Muscle layer of duodenum (tissue), 2 donors: ENCODE results near the gene MUC16.

ENCODE experiments used
- H3K27ac ChIP-seq: one replicate; pipeline ENCODE4 v1.7.0; 2013; ENCODE audit warnings: mild to moderate bottlenecking, low read length
- H3K27me3 ChIP-seq: one replicate; pipeline ENCODE4 v1.7.0; 2013; ENCODE audit warnings: low read depth, mild to moderate bottlenecking, control low read depth, low read length
- H3K36me3 ChIP-seq, 2 donors: one replicate each; pipeline ENCODE4 v1.7.0; 2013; ENCODE audit warnings: low read length in 2 of 2, control low read depth in 1 of 2, mild to moderate bottlenecking in 1 of 2; ENCODE audit not compliant: insufficient read depth in 2 of 2, control insufficient read depth in 1 of 2
- H3K4me1 ChIP-seq, 2 donors: one replicate each; pipeline ENCODE4 v1.7.0; 2013; ENCODE audit warnings: low read length in 2 of 2, mild to moderate bottlenecking in 2 of 2, control low read depth in 1 of 2, moderate library complexity in 1 of 2; ENCODE audit not compliant: insufficient read depth in 2 of 2, control insufficient read depth in 1 of 2
- H3K4me3 ChIP-seq, 2 donors: one replicate each; pipeline ENCODE4 v1.7.0; 2013; ENCODE audit warnings: low read length in 2 of 2, low read depth in 1 of 2, mild to moderate bottlenecking in 1 of 2
- H3K9me3 ChIP-seq, 2 donors: one replicate each; pipeline ENCODE4 v1.7.0; 2013; ENCODE audit warnings: low read length in 2 of 2, control low read depth in 1 of 2, mild to moderate bottlenecking in 1 of 2; ENCODE audit not compliant: control insufficient read depth in 1 of 2
- donor health status: healthy.

MUC16 gene

DNA sequence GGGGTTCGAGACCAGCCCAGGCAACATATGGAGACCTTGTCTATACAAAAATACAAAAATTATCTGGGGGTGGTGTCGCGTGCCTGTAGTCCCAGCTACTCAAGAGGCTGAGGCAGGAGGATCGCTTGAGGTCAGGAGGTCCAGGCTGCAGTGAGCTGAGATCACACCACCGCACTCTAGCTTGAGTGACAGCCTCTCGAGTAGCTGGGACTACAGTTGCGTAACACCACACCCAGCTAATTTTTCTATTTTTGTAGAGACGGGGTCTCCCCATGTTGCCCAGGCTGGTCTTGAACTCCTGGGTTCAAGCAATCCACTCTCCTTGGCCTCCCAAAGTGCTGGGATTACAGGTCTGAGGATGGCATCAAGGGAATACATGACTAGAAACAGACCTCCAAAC is 30.8 kb upstream of the MUC16 start:
- Histone ChIP-seq H3K27ac (no peak overlapping the region), H3K4me1 (no peaks in the 10 kb centered on the region), H3K4me3 (no peak overlapping the region), H3K27me3 (no peaks in the 10 kb centered on the region), H3K9me3 (no peaks in the 10 kb centered on the region), H3K36me3 (no peaks in the 10 kb centered on the region)

- Histone ChIP-seq H3K4me1 (no peaks in the 10 kb centered on the region), H3K4me3 (no peak overlapping the region), H3K27me3 (no peaks in the 10 kb centered on the region), H3K9me3 (no peaks in the 10 kb centered on the region), H3K36me3 (no peaks in the 10 kb centered on the region), H3K27ac (no peak overlapping the region)
Measured at GRCh38 chr19:9040131-9040530, 29.9 kb upstream of the MUC16 start.

DNA sequence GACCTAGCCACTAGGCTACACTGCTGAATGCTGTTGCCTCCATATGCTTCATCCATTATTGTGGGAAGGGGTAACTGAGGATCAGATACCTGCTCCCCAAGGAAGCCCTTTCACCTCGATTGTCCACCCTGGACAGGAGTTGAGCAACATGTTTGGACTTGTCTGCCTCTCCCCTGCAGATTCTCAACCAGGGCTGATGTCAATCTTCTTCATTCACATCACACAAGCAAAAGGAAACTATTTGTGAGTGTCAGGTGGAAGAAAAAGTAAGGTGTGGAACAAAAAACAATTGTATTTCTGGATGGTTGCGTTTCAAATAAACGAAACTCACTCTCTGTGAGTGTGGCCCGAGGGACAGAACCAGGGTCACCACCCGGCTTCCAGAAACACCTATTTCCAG is 29.5 kb upstream of the MUC16 start:
- Histone ChIP-seq H3K4me3 (no peak overlapping the region), H3K27ac (no peak overlapping the region), H3K36me3 (no peaks in the 10 kb centered on the region), H3K27me3 (no peaks in the 10 kb centered on the region), H3K4me1 (no peaks in the 10 kb centered on the region), H3K9me3 (no peaks in the 10 kb centered on the region)

DNA sequence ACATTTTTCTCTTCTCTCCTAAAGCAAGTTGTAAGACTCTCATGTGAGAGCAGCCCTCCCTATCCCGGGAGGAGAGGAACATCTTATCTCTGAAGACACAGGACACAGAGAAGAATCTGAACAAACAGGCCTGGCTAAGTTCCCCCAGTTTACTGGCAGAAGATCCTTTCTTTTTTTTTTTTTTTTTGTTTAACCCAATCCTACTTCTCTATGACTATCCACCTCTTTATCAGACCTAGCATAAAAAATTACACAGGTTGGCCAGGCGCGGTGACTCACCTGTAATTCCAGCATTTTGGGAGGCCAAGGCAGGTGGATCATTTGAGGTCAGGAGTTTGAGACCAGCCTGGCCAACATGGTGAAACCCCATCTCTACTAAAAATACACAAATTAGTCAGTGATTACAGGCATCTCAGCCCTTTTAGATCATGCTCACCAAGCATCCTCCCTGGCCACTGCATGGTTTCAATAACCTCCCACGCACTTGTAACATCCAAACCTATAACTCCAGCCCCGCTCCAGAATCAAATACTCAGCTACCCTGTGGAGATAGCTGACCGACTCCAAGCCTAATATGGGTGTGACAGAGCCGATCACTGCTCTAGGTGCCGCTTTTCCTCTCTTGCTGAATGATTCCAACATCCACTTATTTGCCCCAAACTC is 27.3 kb upstream of the MUC16 start:
- Histone ChIP-seq H3K36me3 (no peaks in the 10 kb centered on the region), H3K27me3 (no peaks in the 10 kb centered on the region), H3K4me3 (no peak overlapping the region), H3K27ac (no peak overlapping the region), H3K9me3 (no peaks in the 10 kb centered on the region), H3K4me1 (no peaks in the 10 kb centered on the region)

GRCh38 chr19:9032136-9032631 is 22.0 kb upstream of the MUC16 start:
- Histone ChIP-seq H3K27ac (no peak overlapping the region), H3K27me3 (no peaks in the 10 kb centered on the region), H3K9me3 (no peaks in the 10 kb centered on the region), H3K4me3 (no peak overlapping the region), H3K4me1 (no peaks in the 10 kb centered on the region), H3K36me3 (no peaks in the 10 kb centered on the region)

GRCh38 chr19:9018163-9018875 is 8.1 kb upstream of the MUC16 start:
- Histone ChIP-seq H3K9me3 (no peaks in the 10 kb centered on the region), H3K4me1 (no peaks in the 10 kb centered on the region), H3K4me3 (no peak overlapping the region), H3K27ac (no peak overlapping the region), H3K36me3 (no peaks in the 10 kb centered on the region), H3K27me3 (no peaks in the 10 kb centered on the region)

GRCh38 chr19:9014803-9015202 is 4.6 kb upstream of the MUC16 start:
- no peaks in the 10 kb centered on the region for H3K9me3 ChIP-seq
- no peak overlapping the region for H3K27ac ChIP-seq
- no peak overlapping the region for H3K4me3 ChIP-seq
- no peaks in the 10 kb centered on the region for H3K36me3 ChIP-seq
- no peaks in the 10 kb centered on the region for H3K4me1 ChIP-seq
- H3K27me3 ChIP-seq, result no peaks in the 10 kb centered on the region

DNA sequence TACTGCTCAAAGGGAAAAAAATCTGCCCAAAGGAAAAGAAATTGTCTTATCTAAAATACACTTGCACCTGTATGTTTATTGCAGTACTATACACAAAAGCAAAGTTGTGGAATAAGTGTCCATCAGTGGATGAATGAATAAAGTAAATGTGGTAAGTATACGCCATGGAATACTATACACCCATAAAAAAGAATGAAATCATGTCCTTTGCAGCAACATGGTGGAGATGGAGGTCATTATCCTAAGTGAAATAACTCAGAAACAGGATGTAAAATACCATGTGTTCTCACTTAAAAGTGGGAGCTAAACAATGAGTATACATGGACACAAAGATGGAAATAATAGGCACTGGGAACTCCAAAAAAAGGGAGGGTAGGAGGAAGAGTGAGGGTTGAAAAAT is 3.8 kb upstream of the MUC16 start:
- Histone ChIP-seq H3K27me3 (no peaks in the 10 kb centered on the region), H3K27ac (no peak overlapping the region), H3K9me3 (no peaks in the 10 kb centered on the region), H3K4me3 (no peak overlapping the region), H3K4me1 (no peaks in the 10 kb centered on the region), H3K36me3 (no peaks in the 10 kb centered on the region)

DNA sequence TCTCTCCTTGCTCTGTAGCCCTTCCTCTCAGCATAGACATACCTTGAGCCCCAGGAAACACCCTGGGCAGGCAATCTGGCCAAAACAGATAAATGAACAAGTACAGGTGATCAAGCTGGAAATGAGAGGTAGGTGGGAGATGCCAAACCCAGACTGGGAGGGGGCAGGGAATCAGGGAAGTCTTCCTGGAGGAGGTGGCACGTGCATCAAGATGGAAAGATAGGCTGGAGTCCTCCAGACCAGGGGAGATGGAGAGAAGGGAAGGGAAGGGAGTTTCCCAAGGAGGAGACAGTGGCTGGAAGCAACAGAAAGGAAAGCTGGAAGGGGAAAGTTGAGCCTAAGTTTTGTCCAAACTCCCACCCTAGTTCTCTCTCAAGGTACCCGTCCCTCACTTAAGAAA is 1.7 kb upstream of the MUC16 start:
- H3K4me1 ChIP-seq, result no peaks in the 10 kb centered on the region
- H3K27ac ChIP-seq, result no peak overlapping the region
- H3K36me3 ChIP-seq, result no peaks in the 10 kb centered on the region
- H3K27me3 ChIP-seq, result no peaks in the 10 kb centered on the region
- no peaks in the 10 kb centered on the region for H3K9me3 ChIP-seq
- H3K4me3 ChIP-seq, result no peak overlapping the region

GRCh38 chr19:9010693-9011092 is 484 bp upstream of the MUC16 start:
- Histone ChIP-seq H3K27me3 (no peaks in the 10 kb centered on the region), H3K36me3 (no peaks in the 10 kb centered on the region), H3K4me3 (no peak overlapping the region)

DNA sequence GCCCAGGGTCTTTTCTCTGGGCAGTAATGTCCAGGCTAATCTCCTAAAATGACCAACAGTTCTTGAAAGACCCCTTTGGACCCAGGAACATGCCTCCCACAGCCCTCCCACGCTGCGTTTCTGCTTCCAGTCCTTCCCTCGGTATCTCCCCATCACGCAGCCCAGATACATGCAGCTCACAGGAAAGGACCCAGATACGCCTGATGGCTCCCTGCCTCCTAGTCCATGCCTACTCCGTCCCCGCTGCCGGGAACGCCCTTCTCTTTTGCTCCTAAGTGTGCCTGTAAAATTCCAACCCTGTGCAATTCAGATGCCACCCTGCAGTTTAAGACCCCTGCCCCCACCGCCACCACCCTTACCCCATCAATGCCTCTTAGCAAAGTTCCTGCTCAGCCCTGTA is 778 bp downstream of the MUC16 start:
- no peak overlapping the region for H3K27ac ChIP-seq
- no peaks in the 10 kb centered on the region for H3K4me1 ChIP-seq
- H3K36me3 ChIP-seq, result no peaks in the 10 kb centered on the region
- no peaks in the 10 kb centered on the region for H3K27me3 ChIP-seq
- H3K4me3 ChIP-seq, result no peak overlapping the region
- H3K9me3 ChIP-seq, result no peaks in the 10 kb centered on the region

More at GRCh38 chr19:9010693-9011092, 484 bp upstream of the MUC16 start:
- Histone ChIP-seq H3K27ac (no peak overlapping the region), H3K9me3 (no peaks in the 10 kb centered on the region), H3K4me1 (no peaks in the 10 kb centered on the region)

DNA sequence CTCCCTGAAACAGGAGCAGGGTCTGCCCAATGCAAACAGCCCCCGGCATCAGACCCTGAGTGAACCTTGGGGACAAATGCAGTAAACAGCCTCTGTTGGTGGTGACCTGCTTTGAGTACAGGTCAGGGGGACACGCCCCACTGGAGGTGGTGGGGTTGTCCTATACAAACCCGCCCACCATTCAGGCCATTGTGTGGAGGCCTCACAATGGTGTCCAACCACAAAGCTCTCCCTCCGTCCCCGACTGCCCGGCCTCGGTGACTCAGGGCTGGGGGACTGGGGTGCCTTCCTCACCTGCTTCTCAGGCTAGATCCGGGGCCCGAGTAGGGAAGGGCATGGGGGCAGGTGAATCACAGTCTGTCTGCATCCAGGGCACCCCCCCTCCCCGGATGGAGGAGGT is 1.5 kb downstream of the MUC16 start:
- Histone ChIP-seq H3K27me3 (no peaks in the 10 kb centered on the region), H3K4me1 (no peaks in the 10 kb centered on the region), H3K36me3 (no peaks in the 10 kb centered on the region), H3K4me3 (no peak overlapping the region), H3K9me3 (no peaks in the 10 kb centered on the region), H3K27ac (no peak overlapping the region)
